Stimulated activated CD4-positive, alpha-beta T cell treated with anti-CD3 and anti-CD28 coated beads, Interleukin-12 subunit alpha, Interleukin-12 subunit beta, amount 100 ng/mL, for 4 hours (primary cell): ENCODE data around the gene MBD3L2B.

ENCODE experiments used
- DNase-seq: peaks from one replicate; pipeline ENCODE4 v3.0.0-alpha.2; 2020

MBD3L2B gene

DNA sequence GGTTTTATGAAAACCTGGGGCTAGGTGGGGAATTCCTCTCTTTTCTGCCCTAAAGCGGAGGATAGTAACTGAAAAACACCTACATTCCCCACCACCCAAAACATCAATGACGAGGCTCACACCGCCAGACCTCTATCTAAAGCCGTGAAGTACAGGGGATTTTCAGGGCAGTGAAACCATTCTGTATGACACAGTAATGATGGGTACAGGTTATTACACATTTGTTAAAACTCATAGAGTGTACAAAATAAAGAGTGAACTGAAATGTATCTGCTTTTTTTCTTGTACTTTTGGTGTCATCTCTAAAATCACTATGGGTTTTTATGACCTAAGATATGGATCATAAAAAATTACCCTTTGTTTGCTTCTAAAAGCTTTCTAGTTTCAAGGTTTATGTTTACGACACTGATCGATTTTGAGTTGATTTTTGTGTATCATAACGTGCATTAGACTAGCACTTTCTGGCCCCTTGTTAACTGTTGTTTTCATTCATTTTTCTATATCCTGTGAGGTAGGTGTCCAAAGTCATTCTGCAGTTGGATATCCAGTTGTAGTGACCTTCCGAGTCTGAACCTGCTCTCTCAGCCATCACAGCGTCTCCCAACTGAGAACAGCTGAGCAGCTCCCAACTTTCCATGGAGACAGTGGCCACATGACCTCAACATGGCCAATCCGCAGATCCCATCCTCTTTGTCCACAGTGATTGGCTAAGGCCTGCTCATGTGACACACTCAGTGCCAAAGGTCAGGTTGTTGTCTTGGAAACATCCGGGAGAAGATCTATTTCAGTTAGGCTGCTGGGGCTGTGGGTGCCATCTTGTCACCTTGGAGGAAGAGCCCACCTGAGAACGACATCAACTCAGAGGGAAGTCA lies 10.3 kb downstream of the MBD3L2B start:
- no peak for DNase-seq

DNA sequence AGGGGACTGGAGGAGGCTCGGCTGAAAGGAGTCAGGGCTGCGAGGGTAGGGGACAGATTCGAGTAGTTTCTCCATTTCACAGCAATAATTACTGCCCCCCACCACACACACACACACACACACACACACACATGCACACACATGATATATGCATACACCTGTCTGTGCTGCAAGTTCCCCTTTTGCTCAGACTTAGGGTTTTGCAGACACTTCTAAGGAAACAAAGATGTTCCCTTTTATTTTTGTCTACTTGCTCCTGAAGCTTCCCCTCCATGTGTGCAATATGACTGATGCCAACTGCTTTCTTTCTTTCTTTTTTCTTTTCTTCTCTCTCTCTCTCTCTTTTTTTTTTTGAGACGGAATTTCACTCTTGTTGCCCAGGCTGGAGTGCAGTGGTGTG lies 13.4 kb downstream of the MBD3L2B start:
- no peak for DNase-seq

DNA sequence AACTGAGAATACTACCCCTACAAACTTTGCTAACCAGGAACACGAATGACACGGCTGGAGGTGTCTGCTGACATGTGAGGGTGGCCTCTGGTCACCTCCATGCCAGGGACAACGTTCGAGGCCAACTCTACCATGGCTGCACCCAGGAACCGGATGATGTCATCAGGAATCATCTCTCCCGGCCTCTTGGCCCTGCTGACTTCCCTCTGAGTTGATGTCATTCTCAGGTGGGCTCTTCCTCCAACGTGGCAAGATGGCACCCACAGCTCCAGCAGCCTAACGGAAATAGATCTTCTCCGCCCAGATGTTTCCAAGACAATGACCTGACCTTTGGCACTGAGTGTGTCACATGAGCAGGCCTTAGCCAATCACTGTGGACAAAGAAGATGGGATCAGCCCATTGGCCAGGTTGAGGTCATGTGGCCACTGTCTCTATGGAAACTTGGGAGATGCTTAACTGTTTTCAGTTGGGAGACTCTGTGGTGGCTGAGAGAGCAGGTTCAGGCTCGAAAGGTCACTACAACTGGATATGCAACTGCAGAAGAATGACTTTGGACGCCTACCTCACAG lies 15.0 kb downstream of the MBD3L2B start:
- DNase-seq, result no peak

DNA sequence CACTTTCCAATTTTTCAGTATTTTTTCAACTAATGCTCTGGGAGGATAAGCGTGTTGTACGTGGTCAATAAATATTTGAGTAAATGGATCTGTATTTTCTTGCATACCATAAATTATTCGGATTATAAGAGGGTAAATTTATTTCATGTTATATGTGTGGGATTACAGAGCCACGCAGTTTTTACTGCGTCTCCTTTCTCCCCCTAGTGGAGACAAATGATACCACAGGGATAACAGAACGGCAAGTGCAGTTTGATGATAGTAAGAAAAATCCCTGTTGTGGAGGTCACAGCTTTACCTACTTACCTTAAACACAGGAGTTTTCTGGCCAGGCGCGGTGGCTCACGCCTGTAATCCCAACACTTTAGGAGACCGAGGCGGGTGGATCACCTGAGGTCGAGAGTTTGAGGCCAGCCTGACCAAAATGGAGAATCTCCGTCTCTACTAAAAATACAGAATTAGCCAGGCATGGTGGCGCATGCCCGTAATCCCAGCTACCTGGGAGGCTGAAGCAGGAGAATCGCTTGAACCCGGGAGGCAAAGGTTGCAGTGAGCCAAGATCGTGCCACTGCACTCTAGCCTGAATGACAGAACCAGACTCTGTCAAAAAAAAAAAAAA lies 16.8 kb downstream of the MBD3L2B start:
- no peak for DNase-seq

DNA sequence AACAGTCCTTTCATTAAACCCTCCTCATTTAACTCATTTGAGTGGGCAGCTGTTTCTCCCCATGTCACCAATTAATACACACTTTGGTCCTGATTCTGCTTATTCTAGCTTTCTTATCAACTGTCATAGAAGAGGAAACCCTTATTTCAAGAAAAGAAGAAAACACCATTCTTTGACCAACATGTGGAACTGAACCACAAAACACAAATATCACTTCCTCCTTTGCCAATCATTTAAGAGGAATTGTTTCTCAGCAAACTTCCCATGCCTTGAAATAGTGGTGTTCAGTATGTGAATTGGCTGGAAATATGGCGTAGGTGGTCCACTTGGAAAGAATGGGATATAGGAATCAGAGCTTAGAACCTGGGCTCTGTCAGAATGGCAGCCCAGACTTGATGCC lies 20.4 kb downstream of the MBD3L2B start:
- DNase-seq, result no peak

DNA sequence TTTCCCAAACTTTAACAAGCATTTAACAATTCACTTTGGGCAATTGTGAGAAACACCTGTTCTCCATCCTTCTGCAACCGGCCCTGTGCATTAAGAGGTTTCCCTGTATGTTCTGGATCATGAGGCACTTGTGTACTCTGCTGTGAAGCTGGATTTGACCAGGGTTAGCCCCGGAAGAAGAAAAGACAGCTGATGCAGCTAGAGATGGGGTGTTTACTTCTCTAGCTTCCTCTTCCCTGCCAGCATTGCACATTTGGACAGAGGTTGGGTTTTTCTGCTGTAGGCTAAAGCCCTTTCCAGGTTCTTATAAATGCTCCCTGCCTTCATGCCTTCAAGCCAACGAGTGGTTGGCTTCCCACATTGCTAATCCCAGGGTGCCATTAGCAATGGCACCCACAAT lies 20.9 kb downstream of the MBD3L2B start:
- no peak for DNase-seq

DNA sequence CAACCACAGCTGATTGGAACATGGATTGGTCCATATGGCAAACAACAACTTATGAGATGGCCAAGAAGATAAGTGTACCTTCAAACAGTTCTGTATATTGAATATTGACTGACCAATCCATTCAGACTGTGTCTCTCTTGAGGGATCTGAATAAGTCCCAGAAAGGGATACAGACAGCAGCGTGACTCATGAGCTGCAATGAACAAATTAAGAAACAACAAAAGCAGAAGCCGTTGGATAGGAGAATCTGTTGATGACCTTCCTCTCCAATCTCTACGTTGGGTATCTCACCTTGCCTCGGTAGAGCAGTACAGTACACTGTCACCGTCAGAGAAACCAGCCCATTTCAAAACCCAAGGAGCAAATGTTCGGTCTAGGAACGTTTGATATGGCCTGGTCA lies 21.3 kb downstream of the MBD3L2B start:
- DNase-seq, result no peak

DNA sequence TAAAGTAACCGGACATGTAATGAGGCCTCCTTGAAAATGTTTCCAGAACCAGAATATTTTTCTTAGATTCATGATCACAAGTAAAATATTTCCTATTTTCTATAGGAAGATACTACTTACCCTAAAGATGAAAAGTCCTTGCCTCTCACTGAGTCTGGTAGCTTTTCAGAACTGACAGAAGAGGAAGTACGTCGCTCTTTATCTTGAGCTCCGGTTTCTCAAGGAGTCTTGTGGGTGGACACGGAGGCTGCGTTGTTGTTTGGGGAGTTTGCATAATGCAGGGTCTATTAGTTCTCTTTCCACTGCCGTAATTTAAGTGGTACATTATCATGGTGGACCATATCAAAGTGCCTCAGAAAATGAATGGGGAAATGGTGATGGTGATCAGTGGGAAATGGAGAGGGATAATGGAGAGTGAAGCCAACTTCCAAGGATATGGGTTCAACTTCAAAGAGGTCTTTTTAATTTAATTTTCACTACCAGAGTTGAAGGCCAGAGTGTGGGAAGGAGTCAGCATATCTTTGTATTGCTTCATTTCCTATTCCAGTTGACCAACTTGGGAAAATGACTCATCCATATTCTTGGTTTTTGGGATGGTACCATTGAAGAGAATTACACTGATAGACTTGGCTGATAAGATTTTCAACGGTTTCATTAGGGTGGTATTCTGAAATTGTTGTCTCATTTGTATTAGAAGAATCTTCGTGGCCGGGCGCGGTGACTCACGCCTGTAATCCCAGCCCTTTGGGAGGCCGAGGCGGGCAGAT lies 23.4 kb downstream of the MBD3L2B start:
- DNase-seq, result no peak

DNA sequence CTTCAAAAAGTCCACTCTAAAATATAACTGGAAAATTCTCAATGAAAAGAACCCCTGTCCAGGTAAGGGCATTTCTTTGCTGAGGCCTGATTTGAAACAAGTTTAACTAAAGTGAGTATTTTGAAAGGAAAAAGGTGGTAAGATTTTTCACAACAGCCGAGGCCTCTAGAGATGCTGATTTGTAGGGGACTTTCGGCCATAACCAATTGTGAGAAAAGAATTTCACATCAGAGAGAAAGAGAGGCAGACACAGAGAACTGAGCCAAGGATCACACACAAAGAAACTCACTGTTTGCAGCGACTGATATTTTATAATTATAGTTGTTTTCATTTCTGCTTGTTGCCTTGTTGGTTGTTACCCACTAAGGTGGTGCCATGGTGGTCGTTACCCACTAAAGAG lies 24.4 kb downstream of the MBD3L2B start:
- DNase-seq, result no peak

DNA sequence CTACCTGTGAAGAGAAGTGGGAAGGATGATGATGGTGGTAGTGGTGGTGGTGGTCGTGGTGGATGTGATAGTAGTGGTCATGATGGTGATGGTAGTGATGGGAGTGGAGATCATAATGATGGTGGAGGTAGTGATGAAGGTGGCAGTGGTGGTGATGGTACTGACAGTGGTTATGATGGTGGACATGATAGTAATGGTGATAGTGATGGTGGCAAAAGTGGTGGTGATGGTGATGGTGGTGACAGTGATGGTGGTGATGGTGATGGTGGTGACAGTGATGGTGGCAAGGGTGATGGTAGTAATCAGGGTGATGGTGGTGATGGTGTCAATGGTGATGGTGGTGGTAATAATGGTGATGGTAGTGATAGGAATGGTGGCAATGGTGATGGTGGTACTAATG lies 26.2 kb downstream of the MBD3L2B start:
- DNase-seq, result no peak

DNA sequence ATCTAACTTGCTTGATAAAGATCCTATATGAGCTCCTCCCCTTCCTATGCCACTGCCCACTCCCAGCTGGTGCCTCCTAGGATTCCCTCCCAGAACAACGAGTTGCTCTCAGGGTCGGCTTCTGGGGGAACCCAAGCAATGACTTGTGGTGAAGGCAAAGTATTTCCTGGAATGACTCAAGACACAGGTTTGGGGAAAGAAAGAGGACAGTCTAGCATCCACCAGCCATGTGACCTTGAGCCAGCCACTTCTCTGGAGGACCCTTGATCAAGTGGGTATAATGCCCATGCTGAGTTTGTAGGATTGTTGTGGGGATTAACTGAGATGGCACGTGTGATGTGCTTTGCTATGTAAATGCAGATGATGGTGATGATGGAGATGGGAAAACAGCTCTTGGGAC lies 33.0 kb downstream of the MBD3L2B start:
- no peak for DNase-seq

DNA sequence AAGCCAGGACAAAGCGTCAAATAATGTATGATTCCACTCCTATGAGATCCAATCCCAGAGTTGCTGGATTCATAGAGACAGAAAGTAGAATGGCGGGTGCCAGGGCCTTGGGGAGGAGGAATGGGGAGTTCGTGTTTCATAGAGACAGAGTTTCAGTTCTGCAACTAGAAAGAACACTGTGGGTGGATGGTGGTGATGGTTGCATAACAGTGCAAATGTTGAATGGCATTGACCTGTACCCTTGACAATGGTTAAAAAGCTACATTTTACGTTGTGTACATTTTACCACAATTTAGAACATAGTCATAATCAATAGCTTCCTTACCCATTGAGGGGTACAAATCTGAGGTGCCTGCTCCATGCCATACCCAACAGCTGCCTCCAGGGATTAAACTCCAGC lies 33.4 kb downstream of the MBD3L2B start:
- DNase-seq, result no peak

DNA sequence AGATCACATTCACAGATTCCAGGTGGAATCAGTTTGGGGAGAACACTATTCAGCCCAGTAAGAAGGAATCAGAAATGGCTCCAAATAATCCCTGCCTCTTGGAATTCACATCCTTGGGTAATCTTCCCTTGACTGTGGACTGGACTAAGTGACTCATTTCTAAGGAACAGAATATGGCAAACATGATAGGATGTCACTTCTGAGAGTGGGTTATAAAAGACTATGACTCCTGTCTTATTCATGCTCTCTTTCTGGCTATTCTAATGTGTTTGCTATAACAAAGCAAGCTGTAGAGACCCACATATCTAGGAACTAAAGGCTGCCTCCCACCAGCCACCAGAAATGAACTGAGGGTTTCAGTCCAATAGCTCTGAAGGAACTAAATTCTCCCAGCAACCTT lies 37.8 kb downstream of the MBD3L2B start:
- DNase-seq, result no peak

DNA sequence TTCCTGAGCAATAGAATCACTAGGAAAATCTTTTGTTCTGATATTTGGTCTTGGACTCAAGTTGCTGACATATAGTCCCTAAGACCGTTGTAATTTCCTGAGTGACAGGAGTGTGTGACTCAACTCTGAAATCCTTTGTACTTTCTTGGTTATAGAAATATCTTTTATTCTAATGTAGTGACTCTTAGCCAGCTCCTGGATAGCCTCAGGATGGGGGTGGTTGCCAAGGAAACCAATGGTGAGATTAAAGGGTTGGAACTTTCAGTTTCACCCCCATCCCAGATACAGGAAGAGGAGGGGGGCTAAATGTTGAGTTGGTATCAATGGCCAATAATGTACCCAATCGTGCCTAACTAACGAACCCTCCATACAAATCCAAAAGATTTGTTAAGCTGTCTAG lies 41.8 kb downstream of the MBD3L2B start:
- DNase-seq, result no peak

DNA sequence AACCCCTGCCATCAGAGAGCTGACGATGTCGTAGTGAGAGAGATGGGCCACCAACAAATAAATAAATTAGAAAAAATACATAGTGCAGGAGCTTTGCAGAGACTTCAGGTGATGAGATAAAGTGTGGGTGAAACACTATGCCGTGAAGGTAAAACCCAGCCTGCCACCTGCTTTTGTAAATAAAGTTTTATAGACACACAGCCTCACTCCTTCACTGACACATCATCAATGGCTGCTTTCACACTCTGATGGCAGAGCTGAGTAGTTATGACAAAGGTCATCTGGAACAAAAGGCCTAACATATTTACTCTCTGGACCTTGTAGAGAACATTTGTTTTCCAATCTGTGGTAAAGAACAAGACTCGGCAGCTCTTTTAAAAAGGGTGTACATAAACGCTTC lies 45.0 kb downstream of the MBD3L2B start:
- no peak for DNase-seq

DNA sequence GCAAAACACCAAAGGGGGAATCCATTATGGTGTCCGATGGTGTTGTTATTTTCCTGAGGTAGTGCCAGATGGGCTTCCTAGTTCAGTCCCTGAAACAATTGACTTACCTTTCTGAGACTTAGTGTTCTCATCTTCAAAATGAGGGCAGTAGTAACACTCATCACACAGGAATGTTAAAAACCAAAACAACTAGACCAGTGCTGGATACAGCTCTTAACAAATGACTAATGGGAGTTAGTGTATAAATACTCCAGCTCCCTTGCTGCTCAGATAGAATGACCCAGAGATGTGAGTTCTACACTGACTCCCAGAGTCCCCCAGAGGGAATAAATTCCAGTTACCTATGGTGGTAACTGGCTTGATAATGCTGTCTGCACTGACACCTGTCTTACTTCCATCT lies 49.9 kb downstream of the MBD3L2B start:
- no peak for DNase-seq

DNA sequence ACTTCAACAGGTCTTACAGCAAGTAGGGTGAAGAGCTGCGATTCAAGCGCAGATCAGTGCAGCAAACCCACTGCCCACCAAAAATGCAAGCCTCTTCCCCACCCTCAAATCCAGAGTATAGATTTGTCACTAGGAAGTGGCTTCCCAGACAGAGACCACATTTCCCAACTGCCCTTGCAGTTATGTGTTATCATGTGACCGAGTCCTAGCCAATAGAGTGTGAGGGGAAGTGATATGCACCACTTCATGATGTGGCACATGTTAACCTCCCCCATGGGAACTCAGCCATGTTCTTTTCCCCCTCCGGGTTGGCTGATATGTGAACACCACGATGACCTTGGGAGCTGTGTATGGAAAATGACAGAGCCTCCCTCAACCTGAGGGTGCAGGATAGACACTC lies 50.8 kb downstream of the MBD3L2B start:
- DNase-seq, result no peak

DNA sequence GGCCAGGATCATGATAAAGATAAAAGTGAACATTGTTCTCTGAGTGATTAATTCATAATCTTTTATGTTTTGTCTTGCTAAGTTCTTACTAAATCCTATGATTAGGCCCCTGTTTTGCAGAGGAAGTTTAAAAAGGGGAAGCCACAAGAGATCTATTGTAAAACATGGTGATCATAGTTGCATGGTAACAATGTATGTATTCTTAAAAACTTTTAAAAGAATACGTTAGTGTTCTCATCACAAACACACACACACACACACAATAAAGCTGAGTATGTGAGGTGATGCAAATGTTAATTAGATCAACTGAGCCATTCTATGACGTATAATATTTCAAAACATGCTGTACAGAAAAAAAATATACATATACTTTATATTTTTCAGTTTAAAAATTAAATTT lies 51.2 kb downstream of the MBD3L2B start:
- no peak for DNase-seq

DNA sequence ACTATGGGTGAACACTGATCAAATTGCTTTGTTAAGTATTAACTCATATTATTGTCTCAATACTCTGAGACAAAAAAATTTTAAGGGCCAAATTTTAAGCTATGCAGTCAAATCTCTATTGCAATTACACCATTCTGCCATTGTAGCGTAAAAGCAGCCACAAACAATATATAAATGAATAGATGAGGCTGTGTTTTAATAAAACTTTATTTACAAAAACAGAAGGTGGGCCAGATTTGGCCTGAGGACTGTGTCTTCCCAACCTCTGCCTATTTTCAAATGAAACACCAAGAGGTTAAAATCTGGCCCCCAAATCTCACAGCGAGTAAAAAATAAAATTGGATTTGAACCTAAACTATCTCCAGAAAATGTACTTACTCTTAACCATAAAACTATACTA lies 51.7 kb downstream of the MBD3L2B start:
- no peak for DNase-seq
